ENCODE results near the gene NPPA.
A peak's percentile ranks its signal among the peaks of the same experiment; 100 is the strongest.

NPPA gene

GRCh38 chr1:11841245-11842153 lies 6.1 kb downstream of the NPPA start:
- no peak for DNase-seq

GRCh38 chr1:11839727-11840705 lies 7.6 kb downstream of the NPPA start:
- no peak for DNase-seq

DNA sequence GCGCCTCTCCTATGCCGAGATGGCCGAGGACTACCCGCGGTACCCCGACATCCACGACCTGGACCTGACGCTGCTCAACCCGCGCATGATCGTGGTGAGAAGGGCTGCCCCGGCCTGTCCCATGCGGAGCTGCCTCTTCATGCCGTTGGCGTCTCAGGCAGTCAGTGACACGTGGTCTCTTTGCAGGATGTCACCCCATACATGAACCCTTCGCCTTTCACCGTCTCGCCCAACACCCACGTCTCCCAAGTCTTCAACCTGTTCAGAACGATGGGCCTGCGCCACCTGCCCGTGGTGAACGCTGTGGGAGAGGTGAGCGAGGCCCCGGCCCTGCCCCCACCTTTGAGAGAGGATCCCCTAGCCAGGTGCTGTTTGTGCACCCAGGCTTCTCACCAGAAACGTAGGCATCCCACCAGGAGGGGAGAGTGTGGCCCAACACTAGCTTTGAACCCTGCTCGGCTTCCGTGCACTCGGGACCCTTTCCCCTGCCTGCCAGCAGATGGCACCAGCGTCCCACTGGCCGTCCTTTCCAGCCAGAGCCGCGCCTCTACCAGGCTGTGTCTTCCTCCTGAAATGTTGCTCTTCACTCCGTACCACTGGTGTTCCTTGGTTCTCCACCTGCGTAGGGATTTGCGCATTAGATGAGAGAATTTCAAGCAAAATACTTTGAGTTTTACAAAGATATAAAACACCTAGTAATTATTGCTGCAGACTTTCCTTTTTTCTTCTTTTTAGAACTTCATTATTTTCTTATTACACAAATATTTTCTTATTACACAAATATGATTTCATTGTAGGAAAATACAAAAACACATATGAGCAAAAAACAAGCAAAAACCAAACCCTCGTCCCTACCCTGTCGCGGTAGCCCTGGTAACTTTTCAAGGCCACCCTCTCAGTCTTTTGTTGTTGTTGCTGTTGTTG lies 9.0 kb downstream of the NPPA start:
- peak; percentile 61 for DNase-seq

DNA sequence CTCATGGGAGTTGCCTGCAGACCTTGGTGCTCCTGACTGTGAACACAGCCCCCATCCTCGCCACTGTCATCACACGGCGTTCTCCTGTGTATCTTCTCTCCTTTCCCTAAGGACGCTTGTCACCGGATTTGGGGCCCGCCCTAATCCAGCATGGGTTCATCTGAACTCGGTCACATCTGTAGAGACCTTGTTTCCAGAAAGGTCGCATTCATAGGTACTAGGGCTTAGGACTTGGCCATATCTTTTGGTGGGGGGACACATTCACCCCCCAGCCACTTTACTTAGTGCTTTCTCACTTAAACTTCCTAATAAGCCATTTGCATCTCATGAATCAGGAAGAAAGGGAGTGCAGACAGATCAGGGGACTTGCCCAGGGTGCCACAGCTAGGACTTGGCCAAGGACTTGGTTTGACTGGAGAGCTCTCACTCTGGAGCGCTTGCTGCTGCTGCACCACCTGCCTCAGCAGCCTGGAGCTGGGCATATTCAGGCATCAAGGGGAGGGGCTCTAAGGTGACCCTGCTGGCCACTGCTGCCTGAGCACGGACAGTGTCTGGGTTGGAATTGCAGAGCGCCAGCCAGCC lies 9.7 kb downstream of the NPPA start:
- DNase-seq: no peak

- DNase-seq: no peak
Observed at GRCh38 chr1:11836955-11837766, 10.4 kb downstream of the NPPA start.

GRCh38 chr1:11835441-11836225 lies 11.9 kb downstream of the NPPA start:
- no peak for DNase-seq

GRCh38 chr1:11833900-11834299 lies 13.7 kb downstream of the NPPA start:
- DNase-seq: no peak

DNA sequence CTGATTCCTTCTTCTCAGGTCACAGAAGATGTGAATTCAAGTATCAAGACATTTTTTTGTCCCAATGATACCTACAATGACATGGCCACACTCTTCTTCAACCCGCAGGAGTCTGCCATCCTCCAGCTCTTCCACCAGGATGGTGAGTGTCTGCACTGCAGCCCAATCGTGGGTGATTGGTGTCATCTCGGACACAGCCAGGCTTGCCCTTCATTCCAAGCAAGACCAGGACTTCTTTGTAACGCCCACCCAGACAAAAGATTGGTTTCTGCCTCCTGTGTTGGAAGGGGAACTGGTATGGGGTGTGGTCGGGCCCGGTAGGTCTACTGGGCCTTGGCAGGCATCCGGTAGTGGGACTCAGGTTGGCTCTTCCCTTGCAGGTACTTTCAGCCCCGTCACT lies 14.1 kb downstream of the NPPA start:
- DNase-seq: no peak

GRCh38 chr1:11831945-11832725 lies 15.4 kb downstream of the NPPA start:
- DNase-seq: no peak

DNA sequence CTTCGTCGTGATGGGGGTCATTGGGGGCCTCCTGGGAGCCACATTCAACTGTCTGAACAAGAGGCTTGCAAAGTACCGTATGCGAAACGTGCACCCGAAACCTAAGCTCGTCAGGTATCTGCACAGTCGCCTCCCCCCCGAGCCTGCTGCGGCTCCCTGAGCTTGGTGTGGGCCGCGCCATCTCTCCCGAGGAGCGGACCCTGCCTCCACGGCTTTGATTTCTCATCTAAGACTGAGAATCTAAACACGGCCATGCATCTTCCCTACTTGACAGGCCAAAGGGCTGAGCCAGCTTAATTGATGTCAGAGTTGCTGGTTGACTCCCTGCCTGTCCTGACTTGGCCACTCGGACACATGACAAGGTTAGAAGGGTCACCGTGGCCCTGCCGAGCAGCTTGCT lies 19.1 kb downstream of the NPPA start:
- no peak for DNase-seq

- no peak for DNase-seq
Observed at GRCh38 chr1:11826946-11827345, 20.6 kb downstream of the NPPA start.

- DNase-seq: no peak
Observed at GRCh38 chr1:11825131-11825530, 22.5 kb downstream of the NPPA start.

- no peak for DNase-seq
Observed at GRCh38 chr1:11823366-11824137, 24.0 kb downstream of the NPPA start.

DNA sequence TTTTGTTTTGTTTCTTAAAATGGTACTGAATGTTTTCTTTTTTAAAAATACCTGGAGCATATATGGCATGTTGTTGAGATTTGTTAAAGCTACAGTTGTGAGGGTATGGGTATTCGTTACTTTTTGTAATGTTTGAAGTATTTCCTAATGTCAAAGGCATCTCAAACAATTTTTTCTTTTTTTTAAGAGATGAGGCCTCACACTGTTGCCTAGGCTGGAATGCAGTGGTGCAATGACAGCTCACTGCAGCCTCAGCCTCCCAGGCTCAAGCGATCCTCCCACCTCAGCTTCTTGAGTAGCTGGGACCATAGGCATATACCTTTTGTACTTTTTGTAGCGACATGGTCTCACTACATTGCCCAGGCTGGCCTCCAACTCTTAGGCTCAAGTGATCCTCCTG lies 25.5 kb downstream of the NPPA start:
- no peak for DNase-seq

DNA sequence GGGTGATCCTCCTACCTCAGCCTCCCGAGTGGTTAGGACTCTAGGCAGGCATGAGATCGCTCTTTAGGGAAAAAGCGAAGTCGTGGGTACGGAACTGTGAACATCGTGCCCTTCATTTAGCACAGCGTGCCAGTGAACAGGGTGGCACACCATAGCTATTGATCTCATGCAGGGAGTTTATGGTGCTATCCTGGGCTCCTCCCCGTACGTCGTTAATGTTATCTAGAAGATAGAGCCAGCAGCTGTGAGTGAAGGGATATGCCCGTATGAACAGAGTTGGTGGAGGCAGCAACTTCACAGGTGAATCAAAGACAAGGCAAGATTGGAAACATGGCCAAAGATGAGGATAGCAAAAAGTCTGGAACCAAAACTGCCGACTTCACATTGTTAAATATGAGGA lies 30.4 kb downstream of the NPPA start:
- DNase-seq: no peak

- DNase-seq: no peak
Observed at GRCh38 chr1:11813021-11813420, 34.6 kb downstream of the NPPA start.

- DNase-seq: no peak
Observed at GRCh38 chr1:11807133-11807532, 40.5 kb downstream of the NPPA start.

DNA sequence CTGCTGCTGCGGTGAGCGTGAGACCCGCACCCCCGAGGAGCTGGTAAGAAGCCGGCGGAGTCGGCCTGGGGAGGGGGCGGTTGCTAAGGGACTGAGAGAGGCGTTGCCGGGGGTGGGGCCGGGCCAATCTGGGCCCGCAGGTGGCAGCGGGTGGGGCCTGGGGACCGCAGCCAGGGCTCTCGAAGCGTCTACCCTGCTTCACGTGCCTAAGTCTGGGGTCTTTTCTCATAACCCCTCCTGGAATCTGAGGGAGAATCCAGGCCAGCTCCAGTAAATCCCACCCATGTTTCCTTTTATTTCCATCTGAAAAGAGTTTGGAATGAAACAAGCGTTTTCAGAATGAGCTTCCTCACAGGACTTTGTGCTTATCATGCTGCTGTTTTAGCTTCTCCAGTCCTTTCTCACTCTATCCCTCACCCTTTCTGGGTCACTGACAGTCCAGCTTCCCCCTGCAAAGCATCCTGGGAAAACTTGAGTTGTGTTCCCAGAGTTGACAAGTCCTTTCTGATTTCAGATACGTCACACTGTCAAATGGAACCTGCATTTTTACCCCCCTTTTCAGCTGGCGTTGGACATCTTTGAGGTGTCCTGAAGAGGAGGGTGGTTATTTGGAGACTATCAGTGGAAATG lies 41.2 kb downstream of the NPPA start:
- DNase-seq: no peak
